WTC11 (cell line): ENCODE data around the gene MEGF9. TPM values are rescaled to one million over a fixed set of nuclear protein-coding genes. Genes with fewer than 3 reads are reported as not detected.
A peak's percentile ranks its signal among the peaks of the same experiment; 100 is the strongest.
"Not testable (repeated sequence)": the region's sequence is repeated elsewhere in the genome, so short reads cannot be mapped to it uniquely, and the experiment has no call there.

Source experiments
- ATAC-seq: fragments of 200-7000 bp; cut with Tn5 transposase; 2 replicates; pipeline ENCODE4 v1.10.0; 2021; ENCODE audit warnings: mild to moderate bottlenecking, moderate library complexity
- CTCF ChIA-PET: fragments of 300-600 bp; sonication (Branson Sonifier 250); formaldehyde crosslinking; loops from one replicate; lab custom pipeline; 2021; ENCODE audit warnings: antibody characterized with exemption; lab: Charles Lee
- POLR2A ChIA-PET: fragments of 350-600 bp; sonication (Branson Sonifier 250); formaldehyde crosslinking; loops from one replicate; lab custom pipeline; 2021; ENCODE audit warnings: antibody characterized with exemption; lab: Charles Lee
- DNase-seq: peaks from one replicate; pipeline ENCODE4 v3.0.0; 2021; ENCODE audit warnings: low spot score
- H3K27ac Mint-ChIP-seq: 2 replicates; pipeline ENCODE4 v1.8.0; 2021; ENCODE audit warnings: mixed read lengths
- H3K27me3 Mint-ChIP-seq: 2 replicates; pipeline ENCODE4 v1.8.0; 2021; ENCODE audit warnings: low read depth, mild to moderate bottlenecking, moderate library complexity, mixed read lengths
- H3K36me3 Mint-ChIP-seq: 2 replicates; pipeline ENCODE4 v1.8.0; 2021; ENCODE audit warnings: mixed read lengths
- H3K4me1 Mint-ChIP-seq: 2 replicates; pipeline ENCODE4 v1.8.0; 2022; ENCODE audit warnings: mixed read lengths
- H3K4me3 Mint-ChIP-seq: 2 replicates; pipeline ENCODE4 v1.8.0; 2021; ENCODE audit warnings: mild to moderate bottlenecking, moderate library complexity, mixed read lengths
- H3K9me3 Mint-ChIP-seq: 2 replicates; pipeline ENCODE4 v1.8.0; 2021; ENCODE audit warnings: mixed read lengths
- CREM ChIP-seq: sonication (generic); formaldehyde crosslinking; IDR thresholded peaks from 2 replicates; pipeline ENCODE4 v1.8.1; 2022; ENCODE audit warnings: mild to moderate bottlenecking, missing genetic modification reagents, moderate library complexity
- E2F4 ChIP-seq: sonication (generic); formaldehyde crosslinking; IDR thresholded peaks from 2 replicates; pipeline ENCODE4 v1.8.1; 2022; ENCODE audit warnings: low read depth, mild to moderate bottlenecking, moderate library complexity, missing genetic modification reagents, borderline replicate concordance
- KAT7 ChIP-seq: sonication (generic); formaldehyde crosslinking; IDR thresholded peaks from 2 replicates; pipeline ENCODE4 v1.8.1; 2023; ENCODE audit warnings: missing genetic modification reagents, mild to moderate bottlenecking, borderline replicate concordance
- MXD4 ChIP-seq: fragments of 250-450 bp; sonication (Bioruptor Pico); IDR thresholded peaks from 2 replicates; pipeline ENCODE4 v1.8.0; 2021; ENCODE audit warnings: mild to moderate bottlenecking, moderate library complexity, borderline replicate concordance
- NFATC4 ChIP-seq: fragments of 250-450 bp; sonication (Bioruptor Pico); IDR thresholded peaks from 2 replicates; pipeline ENCODE4 v1.9.0; 2021; ENCODE audit warnings: mild to moderate bottlenecking
- RELA ChIP-seq: sonication (generic); formaldehyde crosslinking; IDR thresholded peaks from 2 replicates; pipeline ENCODE4 v1.8.1; 2022; ENCODE audit warnings: missing genetic modification reagents, mild to moderate bottlenecking, borderline replicate concordance
- RORB ChIP-seq: fragments of 250-450 bp; sonication (Bioruptor Pico); IDR thresholded peaks from 2 replicates; pipeline ENCODE4 v1.9.0; 2021; ENCODE audit warnings: mild to moderate bottlenecking
- SOX15 ChIP-seq: fragments of 250-450 bp; sonication (Bioruptor Pico); IDR thresholded peaks from 2 replicates; pipeline ENCODE4 v1.9.0; 2021; ENCODE audit warnings: mild to moderate bottlenecking
- TCF7 ChIP-seq: sonication (generic); formaldehyde crosslinking; IDR thresholded peaks from 2 replicates; pipeline ENCODE4 v1.8.0; 2022; ENCODE audit warnings: mild to moderate bottlenecking, low read depth, missing genetic modification reagents, moderate library complexity
- ZNF121 ChIP-seq: sonication (generic); formaldehyde crosslinking; IDR thresholded peaks from 2 replicates; pipeline ENCODE4 v1.8.0; 2023; ENCODE audit warnings: missing genetic modification reagents
- ZNF232 ChIP-seq: sonication (generic); formaldehyde crosslinking; IDR thresholded peaks from 2 replicates; pipeline ENCODE4 v1.8.0; 2022; ENCODE audit warnings: mild to moderate bottlenecking, missing genetic modification reagents
- ZNF423 ChIP-seq: fragments of 250-450 bp; sonication (Bioruptor Pico); IDR thresholded peaks from 2 replicates; pipeline ENCODE4 v2.1.2; 2022; ENCODE audit warnings: mild to moderate bottlenecking, moderate library complexity
- total RNA-seq: library from RNA; stranded (reverse); gene quantifications from 3 replicates; pipeline ENCODE4 v1.2.3, GENCODE V29; 2021
- TF ChIP-seq, protein P1 (sequence below): fragments of 250-450 bp; sonication (Bioruptor Pico); IDR thresholded peaks from 2 replicates; pipeline ENCODE4 v1.9.0; 2021; ENCODE audit warnings: mild to moderate bottlenecking, borderline replicate concordance
- TF ChIP-seq, protein P2 (sequence below): sonication (generic); formaldehyde crosslinking; IDR thresholded peaks from 2 replicates; pipeline ENCODE4 v1.8.0; 2023; ENCODE audit warnings: missing genetic modification reagents
- TF ChIP-seq, protein P3 (sequence below): sonication (generic); formaldehyde crosslinking; IDR thresholded peaks from 2 replicates; pipeline ENCODE4 v1.8.0; 2023; ENCODE audit warnings: mild to moderate bottlenecking, missing genetic modification reagents
- TF ChIP-seq, protein P4 (sequence below): sonication (generic); formaldehyde crosslinking; conservative IDR thresholded peaks from 2 replicates; pipeline ENCODE4 v1.8.1; 2023; ENCODE audit warnings: mild to moderate bottlenecking, low read depth, missing genetic modification reagents, moderate library complexity
- TF ChIP-seq, protein P5 (sequence below): sonication (generic); formaldehyde crosslinking; IDR thresholded peaks from 2 replicates; pipeline ENCODE4 v1.8.1; 2023; ENCODE audit warnings: mild to moderate bottlenecking, missing genetic modification reagents

Gene MEGF9
- total RNA-seq, 1 experiment from 2014 or later, result 0.92 TPM

DNA sequence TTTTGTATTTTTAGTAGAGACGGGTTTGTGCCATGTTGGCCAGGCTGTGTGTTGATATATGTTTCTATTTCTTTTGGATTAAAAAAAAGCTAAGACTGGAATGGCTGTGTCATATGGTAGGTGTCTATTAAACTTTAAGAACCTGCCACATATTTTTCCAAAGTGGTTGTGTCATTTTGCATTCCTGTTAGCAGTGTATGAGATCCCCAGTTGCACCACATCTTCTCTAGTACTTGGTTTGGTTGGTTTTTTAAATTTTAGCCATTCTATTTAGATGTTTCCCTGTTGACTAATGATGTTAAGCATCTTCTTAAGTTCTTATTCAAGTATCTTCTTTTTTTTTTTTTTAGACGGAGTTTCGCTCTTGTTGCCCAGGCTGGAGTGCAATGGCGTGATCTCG lies 36.2 kb upstream of the MEGF9 start:
- Mint-ChIP-seq H3K27ac (no peak overlapping the region), H3K4me3 (no peak overlapping the region), H3K4me1 (peaks cover 2% of the 10 kb centered on the region; the same call in 1 of the 2 replicates), H3K9me3 (0 out of 2 replicates have a peak, but pooled peaks cover 8% of the 10 kb centered on the region), H3K36me3 (0 out of 2 replicates have a peak, but pooled peaks cover 5% of the 10 kb centered on the region), H3K27me3 (no peaks in the 10 kb centered on the region)
- TF ChIP-seq TCF7 (CRISPR knock-in tag) (no peak), RORB (CRISPR knock-in tag) (no peak), RELA (CRISPR knock-in tag) (no peak), ZNF121 (CRISPR knock-in tag) (no peak), MXD4 (CRISPR knock-in tag) (no peak), ZNF423 (CRISPR knock-in tag) (no peak), ZNF232 (no peak), SOX15 (CRISPR knock-in tag) (no peak)
- TF ChIP-seq, protein P1, sequence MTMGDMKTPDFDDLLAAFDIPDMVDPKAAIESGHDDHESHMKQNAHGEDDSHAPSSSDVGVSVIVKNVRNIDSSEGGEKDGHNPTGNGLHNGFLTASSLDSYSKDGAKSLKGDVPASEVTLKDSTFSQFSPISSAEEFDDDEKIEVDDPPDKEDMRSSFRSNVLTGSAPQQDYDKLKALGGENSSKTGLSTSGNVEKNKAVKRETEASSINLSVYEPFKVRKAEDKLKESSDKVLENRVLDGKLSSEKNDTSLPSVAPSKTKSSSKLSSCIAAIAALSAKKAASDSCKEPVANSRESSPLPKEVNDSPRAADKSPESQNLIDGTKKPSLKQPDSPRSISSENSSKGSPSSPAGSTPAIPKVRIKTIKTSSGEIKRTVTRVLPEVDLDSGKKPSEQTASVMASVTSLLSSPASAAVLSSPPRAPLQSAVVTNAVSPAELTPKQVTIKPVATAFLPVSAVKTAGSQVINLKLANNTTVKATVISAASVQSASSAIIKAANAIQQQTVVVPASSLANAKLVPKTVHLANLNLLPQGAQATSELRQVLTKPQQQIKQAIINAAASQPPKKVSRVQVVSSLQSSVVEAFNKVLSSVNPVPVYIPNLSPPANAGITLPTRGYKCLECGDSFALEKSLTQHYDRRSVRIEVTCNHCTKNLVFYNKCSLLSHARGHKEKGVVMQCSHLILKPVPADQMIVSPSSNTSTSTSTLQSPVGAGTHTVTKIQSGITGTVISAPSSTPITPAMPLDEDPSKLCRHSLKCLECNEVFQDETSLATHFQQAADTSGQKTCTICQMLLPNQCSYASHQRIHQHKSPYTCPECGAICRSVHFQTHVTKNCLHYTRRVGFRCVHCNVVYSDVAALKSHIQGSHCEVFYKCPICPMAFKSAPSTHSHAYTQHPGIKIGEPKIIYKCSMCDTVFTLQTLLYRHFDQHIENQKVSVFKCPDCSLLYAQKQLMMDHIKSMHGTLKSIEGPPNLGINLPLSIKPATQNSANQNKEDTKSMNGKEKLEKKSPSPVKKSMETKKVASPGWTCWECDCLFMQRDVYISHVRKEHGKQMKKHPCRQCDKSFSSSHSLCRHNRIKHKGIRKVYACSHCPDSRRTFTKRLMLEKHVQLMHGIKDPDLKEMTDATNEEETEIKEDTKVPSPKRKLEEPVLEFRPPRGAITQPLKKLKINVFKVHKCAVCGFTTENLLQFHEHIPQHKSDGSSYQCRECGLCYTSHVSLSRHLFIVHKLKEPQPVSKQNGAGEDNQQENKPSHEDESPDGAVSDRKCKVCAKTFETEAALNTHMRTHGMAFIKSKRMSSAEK, result no peak
- ATAC-seq, result no peak
- ChIA-PET POLR2A (no interaction called here), CTCF (interaction anchor here (1.1 kb wide), 1 partner anchor 21 kb away, joined by 3 read pairs; no protein-coding TSS in a partner anchor)
- no peak for DNase-seq

DNA sequence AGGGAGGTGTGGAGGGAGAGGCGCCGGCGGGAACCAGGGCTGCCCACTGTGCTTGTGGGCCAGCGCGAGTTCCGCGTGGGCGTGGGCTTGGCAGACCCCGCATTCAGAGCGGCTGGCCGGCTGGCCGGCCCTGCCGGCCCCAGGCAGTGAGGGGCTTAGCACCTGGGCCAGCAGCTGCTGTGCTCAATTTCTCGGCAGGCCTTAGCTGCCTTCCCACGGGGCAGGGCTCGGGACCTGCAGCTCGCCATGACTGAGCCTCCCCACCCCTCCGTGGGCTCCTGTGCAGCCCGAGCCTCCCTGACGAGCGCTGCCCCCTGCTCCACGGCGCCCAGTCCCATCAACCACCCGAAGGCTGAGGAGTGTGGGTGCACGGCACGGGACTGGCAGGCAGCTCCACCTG lies 32.1 kb upstream of the MEGF9 start:
- ATAC-seq, H3K36me3 Mint-ChIP-seq, DNase-seq, H3K4me1 Mint-ChIP-seq, H3K27me3 Mint-ChIP-seq, POLR2A ChIA-PET, H3K27ac Mint-ChIP-seq, CTCF ChIA-PET, H3K4me3 Mint-ChIP-seq: not testable (repeated sequence)
- peaks cover 11% of the 10 kb centered on the region; the same call in 1 of the 2 replicates for H3K9me3 Mint-ChIP-seq
- TF ChIP-seq RELA (CRISPR knock-in tag), result 0 out of 2 replicates have a peak, but pooled peaks have one; percentile 27

- H3K27me3 Mint-ChIP-seq, result no peaks in the 10 kb centered on the region
- DNase-seq (no peak), ATAC-seq (no peak)
- POLR2A ChIA-PET, result no interaction called here
- H3K4me1 Mint-ChIP-seq, result peaks cover 2% of the 10 kb centered on the region; the same call in 1 of the 2 replicates
- H3K27ac Mint-ChIP-seq, result no peak overlapping the region
- H3K9me3 Mint-ChIP-seq, result peaks cover 11% of the 10 kb centered on the region; the same call in 1 of the 2 replicates
- no peak overlapping the region for H3K4me3 Mint-ChIP-seq
- 0 out of 2 replicates have a peak, but pooled peaks cover 5% of the 10 kb centered on the region for H3K36me3 Mint-ChIP-seq
- CTCF ChIA-PET, result interaction anchor here (1.5 kb wide), 1 partner anchor 315 kb away, joined by 4 read pairs; no protein-coding TSS in a partner anchor
- TF ChIP-seq, protein P2, sequence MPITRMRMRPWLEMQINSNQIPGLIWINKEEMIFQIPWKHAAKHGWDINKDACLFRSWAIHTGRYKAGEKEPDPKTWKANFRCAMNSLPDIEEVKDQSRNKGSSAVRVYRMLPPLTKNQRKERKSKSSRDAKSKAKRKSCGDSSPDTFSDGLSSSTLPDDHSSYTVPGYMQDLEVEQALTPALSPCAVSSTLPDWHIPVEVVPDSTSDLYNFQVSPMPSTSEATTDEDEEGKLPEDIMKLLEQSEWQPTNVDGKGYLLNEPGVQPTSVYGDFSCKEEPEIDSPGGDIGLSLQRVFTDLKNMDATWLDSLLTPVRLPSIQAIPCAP (CRISPR knock-in tag), result no peak
- TF ChIP-seq KAT7 (CRISPR knock-in tag) (no peak), E2F4 (CRISPR knock-in tag) (no peak), NFATC4 (CRISPR knock-in tag) (no peak), CREM (CRISPR knock-in tag) (no peak), ZNF121 (CRISPR knock-in tag) (no peak)
- TF ChIP-seq, protein P3, sequence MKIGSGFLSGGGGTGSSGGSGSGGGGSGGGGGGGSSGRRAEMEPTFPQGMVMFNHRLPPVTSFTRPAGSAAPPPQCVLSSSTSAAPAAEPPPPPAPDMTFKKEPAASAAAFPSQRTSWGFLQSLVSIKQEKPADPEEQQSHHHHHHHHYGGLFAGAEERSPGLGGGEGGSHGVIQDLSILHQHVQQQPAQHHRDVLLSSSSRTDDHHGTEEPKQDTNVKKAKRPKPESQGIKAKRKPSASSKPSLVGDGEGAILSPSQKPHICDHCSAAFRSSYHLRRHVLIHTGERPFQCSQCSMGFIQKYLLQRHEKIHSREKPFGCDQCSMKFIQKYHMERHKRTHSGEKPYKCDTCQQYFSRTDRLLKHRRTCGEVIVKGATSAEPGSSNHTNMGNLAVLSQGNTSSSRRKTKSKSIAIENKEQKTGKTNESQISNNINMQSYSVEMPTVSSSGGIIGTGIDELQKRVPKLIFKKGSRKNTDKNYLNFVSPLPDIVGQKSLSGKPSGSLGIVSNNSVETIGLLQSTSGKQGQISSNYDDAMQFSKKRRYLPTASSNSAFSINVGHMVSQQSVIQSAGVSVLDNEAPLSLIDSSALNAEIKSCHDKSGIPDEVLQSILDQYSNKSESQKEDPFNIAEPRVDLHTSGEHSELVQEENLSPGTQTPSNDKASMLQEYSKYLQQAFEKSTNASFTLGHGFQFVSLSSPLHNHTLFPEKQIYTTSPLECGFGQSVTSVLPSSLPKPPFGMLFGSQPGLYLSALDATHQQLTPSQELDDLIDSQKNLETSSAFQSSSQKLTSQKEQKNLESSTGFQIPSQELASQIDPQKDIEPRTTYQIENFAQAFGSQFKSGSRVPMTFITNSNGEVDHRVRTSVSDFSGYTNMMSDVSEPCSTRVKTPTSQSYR, result no peak
- TF ChIP-seq, protein P4, sequence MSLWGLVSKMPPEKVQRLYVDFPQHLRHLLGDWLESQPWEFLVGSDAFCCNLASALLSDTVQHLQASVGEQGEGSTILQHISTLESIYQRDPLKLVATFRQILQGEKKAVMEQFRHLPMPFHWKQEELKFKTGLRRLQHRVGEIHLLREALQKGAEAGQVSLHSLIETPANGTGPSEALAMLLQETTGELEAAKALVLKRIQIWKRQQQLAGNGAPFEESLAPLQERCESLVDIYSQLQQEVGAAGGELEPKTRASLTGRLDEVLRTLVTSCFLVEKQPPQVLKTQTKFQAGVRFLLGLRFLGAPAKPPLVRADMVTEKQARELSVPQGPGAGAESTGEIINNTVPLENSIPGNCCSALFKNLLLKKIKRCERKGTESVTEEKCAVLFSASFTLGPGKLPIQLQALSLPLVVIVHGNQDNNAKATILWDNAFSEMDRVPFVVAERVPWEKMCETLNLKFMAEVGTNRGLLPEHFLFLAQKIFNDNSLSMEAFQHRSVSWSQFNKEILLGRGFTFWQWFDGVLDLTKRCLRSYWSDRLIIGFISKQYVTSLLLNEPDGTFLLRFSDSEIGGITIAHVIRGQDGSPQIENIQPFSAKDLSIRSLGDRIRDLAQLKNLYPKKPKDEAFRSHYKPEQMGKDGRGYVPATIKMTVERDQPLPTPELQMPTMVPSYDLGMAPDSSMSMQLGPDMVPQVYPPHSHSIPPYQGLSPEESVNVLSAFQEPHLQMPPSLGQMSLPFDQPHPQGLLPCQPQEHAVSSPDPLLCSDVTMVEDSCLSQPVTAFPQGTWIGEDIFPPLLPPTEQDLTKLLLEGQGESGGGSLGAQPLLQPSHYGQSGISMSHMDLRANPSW, result no peak
- TF ChIP-seq, protein P5, sequence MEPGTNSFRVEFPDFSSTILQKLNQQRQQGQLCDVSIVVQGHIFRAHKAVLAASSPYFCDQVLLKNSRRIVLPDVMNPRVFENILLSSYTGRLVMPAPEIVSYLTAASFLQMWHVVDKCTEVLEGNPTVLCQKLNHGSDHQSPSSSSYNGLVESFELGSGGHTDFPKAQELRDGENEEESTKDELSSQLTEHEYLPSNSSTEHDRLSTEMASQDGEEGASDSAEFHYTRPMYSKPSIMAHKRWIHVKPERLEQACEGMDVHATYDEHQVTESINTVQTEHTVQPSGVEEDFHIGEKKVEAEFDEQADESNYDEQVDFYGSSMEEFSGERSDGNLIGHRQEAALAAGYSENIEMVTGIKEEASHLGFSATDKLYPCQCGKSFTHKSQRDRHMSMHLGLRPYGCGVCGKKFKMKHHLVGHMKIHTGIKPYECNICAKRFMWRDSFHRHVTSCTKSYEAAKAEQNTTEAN, result no peak
These were observed 31.0 kb upstream of the MEGF9 start for GRCh38 chr9:120745278-120745677.
